Body of pancreas (tissue), 4 donors: ENCODE data around the gene LYSET.

Source experiments
- POLR2A ChIP-seq, 3 donors: fragments of 450-650 bp; IDR thresholded peaks; one replicate each; pipeline ENCODE4 v1.6.1; 2016; ENCODE audit warnings: antibody characterized with exemption in 3 of 3, mild to moderate bottlenecking in 2 of 3
- TF ChIP-seq, protein P1 (sequence below), 7 experiments: fragments of 450-650 bp in 4 of 7; fragments of 200-600 bp in 3 of 7; sonication (generic) in 3 of 7; IDR thresholded peaks; one replicate each; pipeline ENCODE4 v1.5.1; 2016 to 2019; ENCODE audit warnings: antibody characterized with exemption in 7 of 7

DNA sequence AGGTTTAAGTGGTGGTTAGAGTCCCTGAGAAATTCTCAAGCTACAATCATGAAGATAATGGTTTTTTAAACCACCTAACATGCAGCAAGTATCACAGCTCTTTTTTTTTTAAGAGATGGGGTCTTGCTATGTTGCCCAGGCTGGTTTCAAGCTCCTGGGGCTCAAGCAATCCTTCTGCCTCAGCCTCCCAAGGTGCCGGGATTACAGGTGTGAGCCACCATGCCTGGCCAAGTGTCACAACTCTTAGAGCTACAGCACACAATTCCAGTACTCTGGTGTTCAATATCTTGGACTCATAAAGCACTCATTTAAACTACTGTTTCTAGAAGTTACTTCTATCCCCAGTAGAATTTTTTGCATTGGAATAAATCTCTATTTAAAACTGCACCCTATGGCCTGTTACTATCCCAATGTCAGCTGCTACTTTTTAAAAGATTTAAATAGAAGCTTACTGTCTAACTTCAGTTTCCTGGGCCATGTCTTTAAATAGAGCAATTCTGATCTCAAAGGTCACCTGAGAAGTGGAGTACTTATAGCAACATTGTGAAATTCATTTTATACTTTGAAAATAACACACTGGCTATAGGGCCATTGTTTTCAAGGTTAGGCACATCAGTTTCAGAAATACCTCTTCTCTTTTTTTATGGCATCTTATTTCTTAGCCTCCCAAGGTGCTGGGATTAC lies 10.3 kb downstream of the LYSET start:
- TF ChIP-seq, protein P1, sequence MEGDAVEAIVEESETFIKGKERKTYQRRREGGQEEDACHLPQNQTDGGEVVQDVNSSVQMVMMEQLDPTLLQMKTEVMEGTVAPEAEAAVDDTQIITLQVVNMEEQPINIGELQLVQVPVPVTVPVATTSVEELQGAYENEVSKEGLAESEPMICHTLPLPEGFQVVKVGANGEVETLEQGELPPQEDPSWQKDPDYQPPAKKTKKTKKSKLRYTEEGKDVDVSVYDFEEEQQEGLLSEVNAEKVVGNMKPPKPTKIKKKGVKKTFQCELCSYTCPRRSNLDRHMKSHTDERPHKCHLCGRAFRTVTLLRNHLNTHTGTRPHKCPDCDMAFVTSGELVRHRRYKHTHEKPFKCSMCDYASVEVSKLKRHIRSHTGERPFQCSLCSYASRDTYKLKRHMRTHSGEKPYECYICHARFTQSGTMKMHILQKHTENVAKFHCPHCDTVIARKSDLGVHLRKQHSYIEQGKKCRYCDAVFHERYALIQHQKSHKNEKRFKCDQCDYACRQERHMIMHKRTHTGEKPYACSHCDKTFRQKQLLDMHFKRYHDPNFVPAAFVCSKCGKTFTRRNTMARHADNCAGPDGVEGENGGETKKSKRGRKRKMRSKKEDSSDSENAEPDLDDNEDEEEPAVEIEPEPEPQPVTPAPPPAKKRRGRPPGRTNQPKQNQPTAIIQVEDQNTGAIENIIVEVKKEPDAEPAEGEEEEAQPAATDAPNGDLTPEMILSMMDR (IDR thresholded peaks at IDR 0.05): no peak
- TF ChIP-seq POLR2A (IDR thresholded peaks at IDR 0.05): no peak
